ENCODE measurements around the gene FBXO46. TPM values are rescaled to one million over a fixed set of nuclear protein-coding genes. Genes with fewer than 3 reads are reported as not detected.

Gene FBXO46
- total and polyA plus RNA-seq, 2 donors (not counting 3 experiments of a cell fraction or from before 2014, with no cell fraction given) = 7.7 to 21.2 TPM

- no peaks in the 10 kb centered on the region for H3K4me1 ChIP-seq (ENCODE audit: control insufficient read depth, extremely low read depth, insufficient read depth, low read length)
- H2AFZ ChIP-seq (ENCODE audit: low read depth, low read length) = no peak overlapping the region
- FAIRE-seq (no peak), DNase-seq (ENCODE audit: low read depth, low spot score) (no peak)
- no peaks in the 10 kb centered on the region for H3K27me3 ChIP-seq (ENCODE audit: control insufficient read depth in 2 of 2, insufficient read depth in 2 of 2, low read length in 2 of 2)
- intact Hi-C loops (cut with micrococcal nuclease) = no loop called here
- no peaks in the 10 kb centered on the region for H4K20me1 ChIP-seq (replicated peaks; ENCODE audit: control insufficient read depth, extremely low read depth, insufficient read depth, low read length)
- no peak overlapping the region for H3K9ac ChIP-seq (replicated peaks; ENCODE audit: extremely low read depth, insufficient read depth, low read length)
- BruUV-seq (replicated peaks) = no TSS peak
- H3K79me2 ChIP-seq (ENCODE audit: control insufficient read depth, insufficient read depth, low read length) = no peaks in the 10 kb centered on the region
- no peaks in the 10 kb centered on the region for H3K9me3 ChIP-seq (replicated peaks; ENCODE audit: control insufficient read depth, insufficient read depth, low read length)
- TF ChIP-seq EZH2 (IDR thresholded peaks at IDR 0.05; ENCODE audit: borderline replicate concordance, low read depth, low read length, severe bottlenecking) = no peak
- no peak for TF ChIP-seq JUN (IDR thresholded peaks at IDR 0.05; ENCODE audit: borderline replicate concordance, insufficient read depth, insufficient read length, low read depth)
- TF ChIP-seq GATA2 (IDR thresholded peaks at IDR 0.05; ENCODE audit: insufficient read depth, insufficient read length, low read depth, low read length) = no peak
- TF ChIP-seq, protein P1, sequence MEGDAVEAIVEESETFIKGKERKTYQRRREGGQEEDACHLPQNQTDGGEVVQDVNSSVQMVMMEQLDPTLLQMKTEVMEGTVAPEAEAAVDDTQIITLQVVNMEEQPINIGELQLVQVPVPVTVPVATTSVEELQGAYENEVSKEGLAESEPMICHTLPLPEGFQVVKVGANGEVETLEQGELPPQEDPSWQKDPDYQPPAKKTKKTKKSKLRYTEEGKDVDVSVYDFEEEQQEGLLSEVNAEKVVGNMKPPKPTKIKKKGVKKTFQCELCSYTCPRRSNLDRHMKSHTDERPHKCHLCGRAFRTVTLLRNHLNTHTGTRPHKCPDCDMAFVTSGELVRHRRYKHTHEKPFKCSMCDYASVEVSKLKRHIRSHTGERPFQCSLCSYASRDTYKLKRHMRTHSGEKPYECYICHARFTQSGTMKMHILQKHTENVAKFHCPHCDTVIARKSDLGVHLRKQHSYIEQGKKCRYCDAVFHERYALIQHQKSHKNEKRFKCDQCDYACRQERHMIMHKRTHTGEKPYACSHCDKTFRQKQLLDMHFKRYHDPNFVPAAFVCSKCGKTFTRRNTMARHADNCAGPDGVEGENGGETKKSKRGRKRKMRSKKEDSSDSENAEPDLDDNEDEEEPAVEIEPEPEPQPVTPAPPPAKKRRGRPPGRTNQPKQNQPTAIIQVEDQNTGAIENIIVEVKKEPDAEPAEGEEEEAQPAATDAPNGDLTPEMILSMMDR (IDR thresholded peaks at IDR 0.05; ENCODE audit: extremely low read depth in 1 of 2, insufficient read depth in 1 of 2, low read depth in 1 of 2, low read length in 2 of 2) = no peak
- no peak for TF ChIP-seq MYC (IDR thresholded peaks at IDR 0.05; ENCODE audit: low read depth, low read length)
- TF ChIP-seq FOS (IDR thresholded peaks at IDR 0.05; ENCODE audit: borderline replicate concordance, insufficient read depth, low read length) = no peak
- no peak for TF ChIP-seq POLR2A (IDR thresholded peaks at IDR 0.05; ENCODE audit: low read depth, low read length)
- no peak for TF ChIP-seq POLR2AphosphoS5 (IDR thresholded peaks at IDR 0.05; ENCODE audit: insufficient read depth, low read depth, low read length)
- TF ChIP-seq MAX (IDR thresholded peaks at IDR 0.05; ENCODE audit: insufficient read depth, insufficient read length) = no peak
- H3K27ac ChIP-seq (ENCODE audit: insufficient read depth, low read depth, low read length) = no peak overlapping the region
- ChIA-PET CTCF (interaction anchor here (1.3 to 2.0 kb wide), 2 partner anchors 9 to 58 kb away, joined by 3 to 10 read pairs; no protein-coding TSS in a partner anchor), POLR2A (no interaction called here)
- no peak overlapping the region for H3K4me2 ChIP-seq (ENCODE audit: insufficient read depth, low read length)
- H3K36me3 ChIP-seq (ENCODE audit: control insufficient read depth in 2 of 2, extremely low read depth in 1 of 2, insufficient read depth in 2 of 2, low read length in 2 of 2) = no peaks in the 10 kb centered on the region
- no peak overlapping the region for H3K4me3 ChIP-seq (replicated peaks in 1 of 3; ENCODE audit: insufficient read depth in 1 of 3, low read depth in 1 of 3, low read length in 3 of 3)
- dilution Hi-C loops (cut with MboI; ENCODE audit: extremely low pct_ligation_motif_present, low sequenced_read_pairs) = no loop called here
- no peaks in the 10 kb centered on the region for H3K9me1 ChIP-seq (replicated peaks; ENCODE audit: control insufficient read depth, extremely low read depth, insufficient read depth, low read length)
Measured at GRCh38 chr19:45758921-45759320, 28.2 kb upstream of the FBXO46 start.

Measured in endothelial cell of umbilical vein (primary cell).